HepG2 (cell line): Measurements from ENCODE around the gene RASGRF1. TPM values are rescaled to one million over a fixed set of nuclear protein-coding genes. Genes with fewer than 3 reads are reported as not detected.

ENCODE experiments used
- polyA plus RNA-seq, 8 experiments: library from polyadenylated mRNA; depleted of rRNA in 3 of 8; stranded (reverse) in 7 of 8; unstranded in 1 of 8; fragments of >200 nt; fragmentation: Illumina TruSeq in 4 of 8; extraction: Trizol in 4 of 8; gene quantifications; 2 replicates each; pipeline versions ENCODE4 v1.2.1 to v1.2.3, GENCODE V29; 2011 to 2016; ENCODE audit warnings: low read depth in 4 of 8, missing spikeins in 1 of 8, mixed read lengths in 1 of 8; ENCODE audit not compliant: insufficient read depth in 1 of 8
- total RNA-seq, 5 experiments: library from RNA; depleted of rRNA; stranded (reverse); fragments of >200 nt; fragmentation: Illumina TruSeq; extraction: Trizol; gene quantifications; 2 replicates each; pipeline ENCODE4 v1.2.3, GENCODE V29; 2016; ENCODE audit warnings: low read depth in 1 of 5
- TF ChIP-seq, protein P1 (sequence below): sonication (generic); formaldehyde crosslinking; IDR thresholded peaks from 2 replicates; pipeline ENCODE4 v1.8.0; 2022; ENCODE audit warnings: missing genetic modification reagents, mild to moderate bottlenecking, inconsistent platforms, borderline replicate concordance
- TF ChIP-seq, protein P2 (sequence below): sonication (generic); formaldehyde crosslinking; IDR thresholded peaks from 2 replicates; pipeline ENCODE4 v1.4.0; 2020; ENCODE audit warnings: mild to moderate bottlenecking, missing genetic modification reagents
- TF ChIP-seq, protein P3 (sequence below), 2 experiments: fragments of 450-650 bp in 1 of 2; sonication (generic) in 1 of 2; formaldehyde crosslinking in 1 of 2; IDR thresholded peaks; 2 replicates each; pipeline versions ENCODE4 v1.6.1 to v1.8.0; 2016 to 2022; ENCODE audit warnings: antibody characterized with exemption in 1 of 2, mild to moderate bottlenecking in 1 of 2, missing genetic modification reagents in 1 of 2

Gene RASGRF1
- total and polyA plus RNA-seq, 2 of the 13 experiments (the other 11 are each of a cell fraction or from before 2014, with no cell fraction given) = 0.55 to 3.0 TPM

DNA sequence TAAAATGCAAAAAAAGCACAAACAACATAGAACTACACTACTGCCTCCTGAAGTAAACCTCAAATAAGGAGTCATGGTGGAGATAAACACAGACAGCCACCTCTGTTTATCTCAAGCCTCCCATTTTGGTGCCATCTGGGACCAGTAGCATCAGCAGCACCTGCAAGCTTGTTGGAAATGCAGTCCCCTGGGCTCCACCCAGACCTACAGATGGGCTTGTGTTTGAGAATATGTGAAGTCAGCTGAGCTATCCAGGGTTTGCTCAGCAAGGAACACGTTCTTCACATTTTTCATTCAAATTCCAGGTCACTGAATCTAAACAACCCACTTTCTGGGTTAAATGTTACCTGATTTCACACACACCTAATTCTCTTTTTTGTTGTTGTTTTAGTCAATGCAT is 45.5 kb downstream of the RASGRF1 start (continued):
- TF ChIP-seq, protein P1, sequence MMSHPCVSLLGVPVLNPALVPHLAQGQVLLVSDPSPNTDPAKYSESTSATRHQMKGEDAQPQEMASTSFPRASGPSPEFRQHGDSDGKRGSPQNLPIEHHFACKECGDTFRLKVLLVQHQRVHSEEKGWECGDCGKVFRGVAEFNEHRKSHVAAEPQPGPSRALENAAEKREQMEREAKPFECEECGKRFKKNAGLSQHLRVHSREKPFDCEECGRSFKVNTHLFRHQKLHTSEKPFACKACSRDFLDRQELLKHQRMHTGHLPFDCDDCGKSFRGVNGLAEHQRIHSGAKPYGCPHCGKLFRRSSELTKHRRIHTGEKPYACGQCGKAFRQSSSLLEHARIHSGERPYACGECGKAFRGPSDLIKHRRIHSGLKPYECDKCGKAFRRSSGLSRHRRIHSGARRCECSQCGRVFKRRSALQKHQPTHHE (CRISPR knock-in tag) = no peak
- TF ChIP-seq, protein P2, sequence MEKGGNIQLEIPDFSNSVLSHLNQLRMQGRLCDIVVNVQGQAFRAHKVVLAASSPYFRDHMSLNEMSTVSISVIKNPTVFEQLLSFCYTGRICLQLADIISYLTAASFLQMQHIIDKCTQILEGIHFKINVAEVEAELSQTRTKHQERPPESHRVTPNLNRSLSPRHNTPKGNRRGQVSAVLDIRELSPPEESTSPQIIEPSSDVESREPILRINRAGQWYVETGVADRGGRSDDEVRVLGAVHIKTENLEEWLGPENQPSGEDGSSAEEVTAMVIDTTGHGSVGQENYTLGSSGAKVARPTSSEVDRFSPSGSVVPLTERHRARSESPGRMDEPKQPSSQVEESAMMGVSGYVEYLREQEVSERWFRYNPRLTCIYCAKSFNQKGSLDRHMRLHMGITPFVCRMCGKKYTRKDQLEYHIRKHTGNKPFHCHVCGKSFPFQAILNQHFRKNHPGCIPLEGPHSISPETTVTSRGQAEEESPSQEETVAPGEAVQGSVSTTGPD (CRISPR knock-in tag) = no peak
- TF ChIP-seq, protein P3, sequence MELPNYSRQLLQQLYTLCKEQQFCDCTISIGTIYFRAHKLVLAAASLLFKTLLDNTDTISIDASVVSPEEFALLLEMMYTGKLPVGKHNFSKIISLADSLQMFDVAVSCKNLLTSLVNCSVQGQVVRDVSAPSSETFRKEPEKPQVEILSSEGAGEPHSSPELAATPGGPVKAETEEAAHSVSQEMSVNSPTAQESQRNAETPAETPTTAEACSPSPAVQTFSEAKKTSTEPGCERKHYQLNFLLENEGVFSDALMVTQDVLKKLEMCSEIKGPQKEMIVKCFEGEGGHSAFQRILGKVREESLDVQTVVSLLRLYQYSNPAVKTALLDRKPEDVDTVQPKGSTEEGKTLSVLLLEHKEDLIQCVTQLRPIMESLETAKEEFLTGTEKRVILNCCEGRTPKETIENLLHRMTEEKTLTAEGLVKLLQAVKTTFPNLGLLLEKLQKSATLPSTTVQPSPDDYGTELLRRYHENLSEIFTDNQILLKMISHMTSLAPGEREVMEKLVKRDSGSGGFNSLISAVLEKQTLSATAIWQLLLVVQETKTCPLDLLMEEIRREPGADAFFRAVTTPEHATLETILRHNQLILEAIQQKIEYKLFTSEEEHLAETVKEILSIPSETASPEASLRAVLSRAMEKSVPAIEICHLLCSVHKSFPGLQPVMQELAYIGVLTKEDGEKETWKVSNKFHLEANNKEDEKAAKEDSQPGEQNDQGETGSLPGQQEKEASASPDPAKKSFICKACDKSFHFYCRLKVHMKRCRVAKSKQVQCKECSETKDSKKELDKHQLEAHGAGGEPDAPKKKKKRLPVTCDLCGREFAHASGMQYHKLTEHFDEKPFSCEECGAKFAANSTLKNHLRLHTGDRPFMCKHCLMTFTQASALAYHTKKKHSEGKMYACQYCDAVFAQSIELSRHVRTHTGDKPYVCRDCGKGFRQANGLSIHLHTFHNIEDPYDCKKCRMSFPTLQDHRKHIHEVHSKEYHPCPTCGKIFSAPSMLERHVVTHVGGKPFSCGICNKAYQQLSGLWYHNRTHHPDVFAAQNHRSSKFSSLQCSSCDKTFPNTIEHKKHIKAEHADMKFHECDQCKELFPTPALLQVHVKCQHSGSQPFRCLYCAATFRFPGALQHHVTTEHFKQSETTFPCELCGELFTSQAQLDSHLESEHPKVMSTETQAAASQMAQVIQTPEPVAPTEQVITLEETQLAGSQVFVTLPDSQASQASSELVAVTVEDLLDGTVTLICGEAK (IDR thresholded peaks at IDR 0.05) = no peak
- TF ChIP-seq, protein P3 (CRISPR knock-in tag; IDR thresholded peaks at IDR 0.05) = no peak
- TF ChIP-seq, all 625 proteins: peak for 0
